DND-41 (cell line): ENCODE measurements around the gene HEMK1.

Source experiments
- ATAC-seq: fragments of 200-7000 bp; cut with Tn5 transposase; 3 replicates; pipeline ENCODE4 v1.9.1; 2021; ENCODE audit warnings: low read depth; ENCODE audit not compliant: insufficient read depth
- DNase-seq: peaks from one replicate; pipeline ENCODE4 v3.0.0-alpha.2; 2020
- H2AFZ ChIP-seq: 2 replicates; pipeline ENCODE4 v1.6.0; 2012; ENCODE audit warnings: low read depth, low read length
- H3K27ac ChIP-seq: 2 replicates; pipeline ENCODE4 v1.5.1; 2012; ENCODE audit warnings: low read length, inconsistent platforms
- H3K27me3 ChIP-seq: fragments of 200-600 bp; sonication (generic); 2 replicates; pipeline ENCODE4 v1.6.0; 2012; ENCODE audit warnings: low read length, mild to moderate bottlenecking, inconsistent platforms; ENCODE audit not compliant: insufficient read depth, poor library complexity
- H3K36me3 ChIP-seq: 2 replicates; pipeline ENCODE4 v1.5.1; 2012; ENCODE audit warnings: low read length, inconsistent platforms; ENCODE audit not compliant: insufficient read depth
- H3K4me1 ChIP-seq: 2 replicates; pipeline ENCODE4 v1.5.1; 2012; ENCODE audit warnings: mild to moderate bottlenecking, low read length; ENCODE audit not compliant: insufficient read depth
- H3K4me2 ChIP-seq: 2 replicates; pipeline ENCODE4 v1.6.0; 2012; ENCODE audit warnings: mild to moderate bottlenecking, moderate library complexity, low read length, inconsistent platforms; ENCODE audit not compliant: insufficient read depth
- H3K4me3 ChIP-seq, 2 experiments: fragments of 200-600 bp in 1 of 2; shearing (Covaris generic) in 1 of 2; 2 replicates each; pipeline ENCODE4 v1.5.1; 2012 to 2016; ENCODE audit warnings: inconsistent platforms in 2 of 2, low read length in 2 of 2, mild to moderate bottlenecking in 2 of 2, low read depth in 1 of 2, moderate library complexity in 1 of 2
- H3K79me2 ChIP-seq: 2 replicates; pipeline ENCODE4 v1.6.0; 2012; ENCODE audit warnings: low read length, inconsistent platforms; ENCODE audit not compliant: insufficient read depth
- H3K9ac ChIP-seq: 2 replicates; pipeline ENCODE4 v1.6.0; 2012; ENCODE audit warnings: low read depth, mild to moderate bottlenecking, inconsistent platforms, low read length, moderate library complexity
- H3K9me3 ChIP-seq: 2 replicates; pipeline ENCODE4 v1.5.1; 2012; ENCODE audit warnings: low read length, moderate library complexity, mild to moderate bottlenecking, inconsistent platforms; ENCODE audit not compliant: insufficient read depth, severe bottlenecking
- H4K20me1 ChIP-seq: 2 replicates; pipeline ENCODE4 v1.6.0; 2012; ENCODE audit warnings: low read length; ENCODE audit not compliant: insufficient read depth
- EZH2 ChIP-seq: IDR thresholded peaks from 3 replicates; pipeline ENCODE4 v1.6.1; 2012; ENCODE audit warnings: borderline replicate concordance, low read depth, mild to moderate bottlenecking, moderate library complexity, low read length, inconsistent platforms; ENCODE audit not compliant: severe bottlenecking
- TF ChIP-seq, protein P1 (sequence below): IDR thresholded peaks from 2 replicates; pipeline ENCODE4 v1.5.1; 2012; ENCODE audit warnings: borderline replicate concordance, low read length, moderate library complexity, mild to moderate bottlenecking; ENCODE audit not compliant: poor library complexity, severe bottlenecking; ENCODE audit errors: extremely low read depth

Gene HEMK1

DNA sequence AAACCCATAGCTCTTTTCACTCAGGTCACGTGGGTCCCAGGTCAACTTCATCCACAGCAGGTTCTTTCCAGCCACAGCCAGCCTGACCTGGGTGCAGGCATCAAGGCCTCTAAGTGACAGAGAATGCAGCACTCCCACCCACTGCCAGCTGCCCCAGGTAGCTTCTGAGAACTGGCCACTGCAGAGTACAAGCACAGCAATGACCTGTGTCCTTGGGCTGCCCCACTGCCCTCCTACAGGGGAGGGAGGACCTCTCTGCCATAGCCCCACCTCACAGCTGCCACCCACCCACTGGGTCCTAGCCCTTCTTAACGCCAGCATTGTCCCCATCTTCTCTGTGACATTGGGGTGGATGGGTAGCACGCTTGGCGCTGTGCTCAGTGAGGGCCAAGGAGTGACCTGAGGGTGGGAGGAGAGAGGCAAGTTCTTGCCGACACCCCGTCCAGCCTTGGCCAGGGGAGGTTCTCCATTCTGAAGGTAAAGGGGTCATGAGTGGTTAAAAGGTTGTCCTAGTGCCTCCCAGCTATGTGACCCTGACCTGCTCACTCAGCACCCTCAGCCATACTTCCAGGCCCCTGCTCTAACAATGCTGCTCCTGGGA lies 29.9 kb downstream of the HEMK1 start:
- Histone ChIP-seq H4K20me1 (no peaks in the 10 kb centered on the region), H3K4me2 (no peak overlapping the region), H3K36me3 (peaks cover 12% of the 10 kb centered on the region), H3K27ac (peak overlapping the region; percentile 99), H3K27me3 (no peaks in the 10 kb centered on the region), H3K9me3 (no peaks in the 10 kb centered on the region), H3K4me1 (peaks cover 91% of the 10 kb centered on the region), H3K79me2 (peaks cover 67% of the 10 kb centered on the region), H2AFZ (no peak overlapping the region), H3K9ac (peak overlapping the region; percentile 91), H3K4me3 (no peak overlapping the region)
- TF ChIP-seq, protein P1, sequence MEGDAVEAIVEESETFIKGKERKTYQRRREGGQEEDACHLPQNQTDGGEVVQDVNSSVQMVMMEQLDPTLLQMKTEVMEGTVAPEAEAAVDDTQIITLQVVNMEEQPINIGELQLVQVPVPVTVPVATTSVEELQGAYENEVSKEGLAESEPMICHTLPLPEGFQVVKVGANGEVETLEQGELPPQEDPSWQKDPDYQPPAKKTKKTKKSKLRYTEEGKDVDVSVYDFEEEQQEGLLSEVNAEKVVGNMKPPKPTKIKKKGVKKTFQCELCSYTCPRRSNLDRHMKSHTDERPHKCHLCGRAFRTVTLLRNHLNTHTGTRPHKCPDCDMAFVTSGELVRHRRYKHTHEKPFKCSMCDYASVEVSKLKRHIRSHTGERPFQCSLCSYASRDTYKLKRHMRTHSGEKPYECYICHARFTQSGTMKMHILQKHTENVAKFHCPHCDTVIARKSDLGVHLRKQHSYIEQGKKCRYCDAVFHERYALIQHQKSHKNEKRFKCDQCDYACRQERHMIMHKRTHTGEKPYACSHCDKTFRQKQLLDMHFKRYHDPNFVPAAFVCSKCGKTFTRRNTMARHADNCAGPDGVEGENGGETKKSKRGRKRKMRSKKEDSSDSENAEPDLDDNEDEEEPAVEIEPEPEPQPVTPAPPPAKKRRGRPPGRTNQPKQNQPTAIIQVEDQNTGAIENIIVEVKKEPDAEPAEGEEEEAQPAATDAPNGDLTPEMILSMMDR: no peak
- no peak for TF ChIP-seq EZH2
- ATAC-seq (no peak), DNase-seq (no peak)

DNA sequence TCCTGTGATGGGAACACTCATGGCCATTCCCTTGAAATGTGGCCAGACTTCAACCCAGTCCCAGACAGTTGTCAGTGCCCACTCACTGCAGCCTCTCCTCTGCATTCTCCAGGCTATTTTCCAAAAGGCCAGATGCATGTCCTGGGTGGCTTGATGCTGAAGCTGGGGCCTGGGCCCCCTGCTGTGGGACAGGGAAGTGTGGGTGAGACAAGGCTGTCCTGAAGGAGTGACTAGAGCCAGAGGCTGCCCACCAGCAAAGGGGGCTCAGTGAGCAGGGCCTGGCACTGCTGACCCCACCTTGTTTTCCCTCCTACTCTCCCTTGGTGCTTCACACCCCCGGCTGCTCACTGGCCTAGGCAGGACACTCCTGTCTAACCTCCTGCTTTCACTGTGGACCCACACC lies 30.4 kb downstream of the HEMK1 start:
- Histone ChIP-seq H3K9ac (peak overlapping the region; percentile 91), H4K20me1 (no peaks in the 10 kb centered on the region), H2AFZ (no peak overlapping the region), H3K27me3 (no peaks in the 10 kb centered on the region), H3K4me2 (peak overlapping the region; percentile 85), H3K27ac (peak overlapping the region; percentile 99), H3K4me3 (no peak overlapping the region; a peak in 1 of 4 replicates), H3K4me1 (peaks cover 91% of the 10 kb centered on the region), H3K79me2 (peaks cover 72% of the 10 kb centered on the region), H3K9me3 (no peaks in the 10 kb centered on the region), H3K36me3 (peaks cover 17% of the 10 kb centered on the region)
- TF ChIP-seq, protein P1: no peak
- TF ChIP-seq EZH2: no peak
- no peak for DNase-seq
- ATAC-seq: no peak

DNA sequence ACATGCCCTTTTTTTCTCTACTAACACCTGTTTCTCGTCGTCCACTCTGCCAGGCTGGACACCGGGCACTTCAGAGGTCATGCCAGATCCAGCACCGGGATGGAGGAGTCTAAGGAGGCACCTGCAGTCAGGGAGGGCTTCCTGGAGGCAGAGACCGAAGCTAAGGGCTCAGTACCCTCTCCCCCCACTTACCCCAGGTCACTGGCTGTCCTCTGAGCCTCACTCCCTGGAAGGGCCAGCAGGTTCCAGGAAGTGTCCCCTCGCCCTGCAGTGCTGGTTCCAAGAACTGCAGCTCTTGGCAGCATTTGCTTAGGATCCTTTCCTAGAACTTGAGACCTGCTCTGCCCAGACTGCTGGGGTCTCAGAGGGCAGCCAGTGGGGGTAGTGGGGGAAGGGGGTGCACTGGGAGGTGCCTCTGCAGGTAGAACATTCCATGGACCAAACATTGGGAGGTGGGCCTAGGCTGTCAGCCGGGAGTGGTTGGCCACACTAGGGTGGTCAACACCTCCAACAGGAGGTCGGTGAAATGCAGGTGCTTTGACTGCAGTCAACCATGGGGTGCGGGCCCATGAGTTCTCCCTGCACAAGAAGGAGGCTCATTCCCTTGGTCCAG lies 30.9 kb downstream of the HEMK1 start:
- peaks cover 75% of the 10 kb centered on the region for H3K79me2 ChIP-seq
- peaks cover 22% of the 10 kb centered on the region for H3K36me3 ChIP-seq
- no peaks in the 10 kb centered on the region for H3K27me3 ChIP-seq
- 0 out of 2 replicates have a peak, but pooled peaks cover 2% of the 10 kb centered on the region for H4K20me1 ChIP-seq
- no peak overlapping the region for H2AFZ ChIP-seq
- ATAC-seq: no peak
- DNase-seq: peak; percentile 79
- no peaks in the 10 kb centered on the region for H3K9me3 ChIP-seq
- peak overlapping the region; percentile 85 for H3K4me2 ChIP-seq
- H3K27ac ChIP-seq: peak overlapping the region; percentile 99
- no peak for TF ChIP-seq EZH2
- TF ChIP-seq, protein P1: no peak
- H3K9ac ChIP-seq: peak overlapping the region; percentile 91
- peak overlapping the region in 1 of 2 experiments; percentile 43; a peak in 1 of 4 replicates for H3K4me3 ChIP-seq
- peaks cover 91% of the 10 kb centered on the region for H3K4me1 ChIP-seq
